ENCODE measurements around the gene ELF5. TPM values are rescaled to one million over a fixed set of nuclear protein-coding genes. Genes with fewer than 3 reads are reported as not detected.

The ELF5 gene
- total and polyA plus RNA-seq, 2 donors (not counting 1 experiment from before 2014, with no cell fraction given): not detected

GRCh38 chr11:34447044-34447443 is 66.5 kb downstream of the ELF5 start:
- Histone ChIP-seq H3K27ac (ENCODE audit: insufficient read depth, low read length) (no peak overlapping the region), H3K36me3 (ENCODE audit: control insufficient read depth, insufficient read depth, low read length) (peaks cover 2% of the 10 kb centered on the region), H3K4me2 (ENCODE audit: extremely low read depth, insufficient read depth, low read length) (no peak overlapping the region), H3K27me3 (ENCODE audit: control insufficient read depth, insufficient read depth, low read length) (no peaks in the 10 kb centered on the region), H3K9me3 (ENCODE audit: control insufficient read depth, insufficient read depth, low read depth, low read length) (no peaks in the 10 kb centered on the region), H3K79me2 (ENCODE audit: control insufficient read depth, insufficient read depth, low read length) (peaks cover 3% of the 10 kb centered on the region), H4K20me1 (ENCODE audit: control insufficient read depth, extremely low read depth, insufficient read depth, low read length) (no peaks in the 10 kb centered on the region), H2AFZ (ENCODE audit: low read length) (no peak overlapping the region), H3K9ac (ENCODE audit: insufficient read depth, low read length) (no peak overlapping the region), H3K4me3 (replicated peaks in 1 of 4; ENCODE audit: control extremely low read depth in 1 of 4, insufficient read depth in 1 of 4, low read depth in 3 of 4, low read length in 4 of 4) (no peak overlapping the region), H3K4me1 (ENCODE audit: control insufficient read depth, extremely low read depth, insufficient read depth, low read length) (no peaks in the 10 kb centered on the region)
- DNase-seq (ENCODE audit: low read depth in 2 of 2): no peak
- TF ChIP-seq, protein P1, sequence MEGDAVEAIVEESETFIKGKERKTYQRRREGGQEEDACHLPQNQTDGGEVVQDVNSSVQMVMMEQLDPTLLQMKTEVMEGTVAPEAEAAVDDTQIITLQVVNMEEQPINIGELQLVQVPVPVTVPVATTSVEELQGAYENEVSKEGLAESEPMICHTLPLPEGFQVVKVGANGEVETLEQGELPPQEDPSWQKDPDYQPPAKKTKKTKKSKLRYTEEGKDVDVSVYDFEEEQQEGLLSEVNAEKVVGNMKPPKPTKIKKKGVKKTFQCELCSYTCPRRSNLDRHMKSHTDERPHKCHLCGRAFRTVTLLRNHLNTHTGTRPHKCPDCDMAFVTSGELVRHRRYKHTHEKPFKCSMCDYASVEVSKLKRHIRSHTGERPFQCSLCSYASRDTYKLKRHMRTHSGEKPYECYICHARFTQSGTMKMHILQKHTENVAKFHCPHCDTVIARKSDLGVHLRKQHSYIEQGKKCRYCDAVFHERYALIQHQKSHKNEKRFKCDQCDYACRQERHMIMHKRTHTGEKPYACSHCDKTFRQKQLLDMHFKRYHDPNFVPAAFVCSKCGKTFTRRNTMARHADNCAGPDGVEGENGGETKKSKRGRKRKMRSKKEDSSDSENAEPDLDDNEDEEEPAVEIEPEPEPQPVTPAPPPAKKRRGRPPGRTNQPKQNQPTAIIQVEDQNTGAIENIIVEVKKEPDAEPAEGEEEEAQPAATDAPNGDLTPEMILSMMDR (conservative IDR thresholded peaks at IDR 0.05 in 1 of 2, IDR thresholded peaks at IDR 0.05 in 1 of 2; ENCODE audit: low read depth in 1 of 2, low read length in 2 of 2): no peak
- TF ChIP-seq EZH2 (IDR thresholded peaks at IDR 0.05; ENCODE audit: low read length, missing control alignments): no peak

- Histone ChIP-seq H3K36me3 (ENCODE audit: control insufficient read depth, insufficient read depth, low read length) (peaks cover 2% of the 10 kb centered on the region), H3K4me3 (replicated peaks in 1 of 4; ENCODE audit: control extremely low read depth in 1 of 4, insufficient read depth in 1 of 4, low read depth in 3 of 4, low read length in 4 of 4) (no peak overlapping the region), H3K4me2 (ENCODE audit: extremely low read depth, insufficient read depth, low read length) (no peak overlapping the region), H3K27me3 (ENCODE audit: control insufficient read depth, insufficient read depth, low read length) (no peaks in the 10 kb centered on the region), H3K79me2 (ENCODE audit: control insufficient read depth, insufficient read depth, low read length) (peaks cover 5% of the 10 kb centered on the region), H3K27ac (ENCODE audit: insufficient read depth, low read length) (no peak overlapping the region), H4K20me1 (ENCODE audit: control insufficient read depth, extremely low read depth, insufficient read depth, low read length) (no peaks in the 10 kb centered on the region), H3K9me3 (ENCODE audit: control insufficient read depth, insufficient read depth, low read depth, low read length) (no peaks in the 10 kb centered on the region), H3K4me1 (ENCODE audit: control insufficient read depth, extremely low read depth, insufficient read depth, low read length) (no peaks in the 10 kb centered on the region), H3K9ac (ENCODE audit: insufficient read depth, low read length) (no peak overlapping the region), H2AFZ (ENCODE audit: low read length) (no peak overlapping the region)
- no peak for DNase-seq (ENCODE audit: low read depth in 2 of 2)
- no peak for TF ChIP-seq EZH2 (IDR thresholded peaks at IDR 0.05; ENCODE audit: low read length, missing control alignments)
- TF ChIP-seq, protein P1 (conservative IDR thresholded peaks at IDR 0.05 in 1 of 2, IDR thresholded peaks at IDR 0.05 in 1 of 2; ENCODE audit: low read depth in 1 of 2, low read length in 2 of 2): no peak
Measured at GRCh38 chr11:34446386-34446785, 67.2 kb downstream of the ELF5 start.

- Histone ChIP-seq H3K4me1 (ENCODE audit: control insufficient read depth, extremely low read depth, insufficient read depth, low read length) (no peaks in the 10 kb centered on the region), H3K9me3 (ENCODE audit: control insufficient read depth, insufficient read depth, low read depth, low read length) (no peaks in the 10 kb centered on the region), H3K9ac (ENCODE audit: insufficient read depth, low read length) (no peak overlapping the region), H2AFZ (ENCODE audit: low read length) (no peak overlapping the region), H3K4me2 (ENCODE audit: extremely low read depth, insufficient read depth, low read length) (no peak overlapping the region), H3K27me3 (ENCODE audit: control insufficient read depth, insufficient read depth, low read length) (no peaks in the 10 kb centered on the region), H3K4me3 (replicated peaks in 1 of 4; ENCODE audit: control extremely low read depth in 1 of 4, insufficient read depth in 1 of 4, low read depth in 3 of 4, low read length in 4 of 4) (no peak overlapping the region), H3K36me3 (ENCODE audit: control insufficient read depth, insufficient read depth, low read length) (peaks cover 2% of the 10 kb centered on the region), H4K20me1 (ENCODE audit: control insufficient read depth, extremely low read depth, insufficient read depth, low read length) (no peaks in the 10 kb centered on the region), H3K79me2 (ENCODE audit: control insufficient read depth, insufficient read depth, low read length) (peaks cover 6% of the 10 kb centered on the region), H3K27ac (ENCODE audit: insufficient read depth, low read length) (no peak overlapping the region)
- no peak for DNase-seq (ENCODE audit: low read depth in 2 of 2)
- TF ChIP-seq, protein P1 (conservative IDR thresholded peaks at IDR 0.05 in 1 of 2, IDR thresholded peaks at IDR 0.05 in 1 of 2; ENCODE audit: low read depth in 1 of 2, low read length in 2 of 2): no peak
- TF ChIP-seq EZH2 (IDR thresholded peaks at IDR 0.05; ENCODE audit: low read length, missing control alignments): no peak
Measured at GRCh38 chr11:34445956-34446355, 67.6 kb downstream of the ELF5 start.
